HFFc6 (cell line): ENCODE results near the gene MYO18B. TPM values are rescaled to one million over a fixed set of nuclear protein-coding genes. Genes with fewer than 3 reads are reported as not detected.

Experiments
- DNase-seq: peaks from one replicate; pipeline ENCODE4 v3.0.0-alpha.2; 2018
- H3K27ac Mint-ChIP-seq: 2 replicates; pipeline ENCODE4 v1.8.0; 2020; ENCODE audit warnings: mild to moderate bottlenecking, mixed read lengths
- H3K27me3 Mint-ChIP-seq: 2 replicates; pipeline ENCODE4 v1.8.0; 2021; ENCODE audit warnings: mild to moderate bottlenecking, moderate library complexity, mixed read lengths; ENCODE audit not compliant: insufficient read depth
- H3K36me3 Mint-ChIP-seq: 2 replicates; pipeline ENCODE4 v1.8.0; 2021; ENCODE audit warnings: low read depth, mixed read lengths
- H3K4me1 Mint-ChIP-seq: 2 replicates; pipeline ENCODE4 v1.8.0; 2020; ENCODE audit warnings: low read depth, mixed read lengths
- H3K4me3 Mint-ChIP-seq: 2 replicates; pipeline ENCODE4 v1.8.0; 2020; ENCODE audit warnings: mild to moderate bottlenecking, moderate library complexity, mixed read lengths
- H3K9me3 Mint-ChIP-seq: 2 replicates; pipeline ENCODE4 v1.8.0; 2020; ENCODE audit warnings: mild to moderate bottlenecking, mixed read lengths
- total RNA-seq, 6 experiments: library from RNA; stranded (reverse); fragmentation: NEBNext Ultra II Directional; extraction: Animal tissue kit (Norgen Biotek cat#: 25700); gene quantifications; 2 replicates in 1 of 6; 3 replicates in 5 of 6; pipeline ENCODE4 v1.2.3, GENCODE V29; 2021
- TF ChIP-seq, protein P1 (sequence below): fragments of 200-600 bp; sonication (generic); IDR thresholded peaks from 2 replicates; pipeline ENCODE4 v1.5.0; 2021; ENCODE audit warnings: antibody characterized with exemption, mild to moderate bottlenecking

Gene MYO18B
- total RNA-seq, 6 experiments from 2014 or later: 0.02 TPM; not detected in 5

DNA sequence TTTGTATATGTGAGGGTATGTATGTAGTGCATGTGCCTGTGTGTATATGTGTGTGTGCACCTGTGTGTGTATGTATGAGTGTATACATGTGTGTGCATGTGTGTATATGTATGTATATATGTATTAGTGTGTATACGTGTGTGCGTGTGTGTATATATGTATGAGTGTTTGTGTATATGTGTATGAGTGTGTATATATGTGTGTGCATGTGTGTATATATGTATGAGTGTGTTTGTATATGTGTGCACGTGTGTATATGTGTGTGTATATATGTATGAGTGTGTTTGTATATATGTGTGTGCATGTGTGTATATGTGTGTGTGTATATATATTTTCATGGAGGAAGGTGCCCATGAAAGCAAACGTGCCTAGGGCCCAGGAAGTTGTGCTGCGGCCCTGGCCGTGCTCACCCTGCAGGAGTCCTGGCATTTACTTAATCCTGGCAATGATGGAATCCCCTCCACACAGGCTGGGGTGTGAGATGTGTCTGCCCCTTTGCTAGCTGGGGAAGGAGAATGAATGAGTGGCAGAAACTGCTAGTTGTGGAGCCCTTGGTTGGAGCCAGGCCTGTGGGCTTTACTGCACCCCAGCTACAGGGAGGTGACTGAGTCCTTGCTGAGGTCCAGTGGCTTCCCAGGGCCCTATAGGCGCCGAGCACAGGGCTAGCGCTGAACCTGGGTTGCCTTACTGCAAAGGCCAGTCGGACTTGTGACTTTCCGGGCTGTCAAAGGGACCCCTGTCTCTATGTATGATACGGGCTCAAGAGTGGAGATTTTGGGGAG, 97.2 kb downstream of the MYO18B start:
- peaks cover 21% of the 10 kb centered on the region for H3K36me3 Mint-ChIP-seq
- H3K27ac Mint-ChIP-seq: no peak overlapping the region
- H3K9me3 Mint-ChIP-seq: peaks cover 70% of the 10 kb centered on the region
- DNase-seq: no peak
- no peak overlapping the region for H3K4me3 Mint-ChIP-seq
- no peaks in the 10 kb centered on the region for H3K27me3 Mint-ChIP-seq
- H3K4me1 Mint-ChIP-seq: no peaks in the 10 kb centered on the region
- TF ChIP-seq, protein P1, sequence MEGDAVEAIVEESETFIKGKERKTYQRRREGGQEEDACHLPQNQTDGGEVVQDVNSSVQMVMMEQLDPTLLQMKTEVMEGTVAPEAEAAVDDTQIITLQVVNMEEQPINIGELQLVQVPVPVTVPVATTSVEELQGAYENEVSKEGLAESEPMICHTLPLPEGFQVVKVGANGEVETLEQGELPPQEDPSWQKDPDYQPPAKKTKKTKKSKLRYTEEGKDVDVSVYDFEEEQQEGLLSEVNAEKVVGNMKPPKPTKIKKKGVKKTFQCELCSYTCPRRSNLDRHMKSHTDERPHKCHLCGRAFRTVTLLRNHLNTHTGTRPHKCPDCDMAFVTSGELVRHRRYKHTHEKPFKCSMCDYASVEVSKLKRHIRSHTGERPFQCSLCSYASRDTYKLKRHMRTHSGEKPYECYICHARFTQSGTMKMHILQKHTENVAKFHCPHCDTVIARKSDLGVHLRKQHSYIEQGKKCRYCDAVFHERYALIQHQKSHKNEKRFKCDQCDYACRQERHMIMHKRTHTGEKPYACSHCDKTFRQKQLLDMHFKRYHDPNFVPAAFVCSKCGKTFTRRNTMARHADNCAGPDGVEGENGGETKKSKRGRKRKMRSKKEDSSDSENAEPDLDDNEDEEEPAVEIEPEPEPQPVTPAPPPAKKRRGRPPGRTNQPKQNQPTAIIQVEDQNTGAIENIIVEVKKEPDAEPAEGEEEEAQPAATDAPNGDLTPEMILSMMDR: no peak

DNA sequence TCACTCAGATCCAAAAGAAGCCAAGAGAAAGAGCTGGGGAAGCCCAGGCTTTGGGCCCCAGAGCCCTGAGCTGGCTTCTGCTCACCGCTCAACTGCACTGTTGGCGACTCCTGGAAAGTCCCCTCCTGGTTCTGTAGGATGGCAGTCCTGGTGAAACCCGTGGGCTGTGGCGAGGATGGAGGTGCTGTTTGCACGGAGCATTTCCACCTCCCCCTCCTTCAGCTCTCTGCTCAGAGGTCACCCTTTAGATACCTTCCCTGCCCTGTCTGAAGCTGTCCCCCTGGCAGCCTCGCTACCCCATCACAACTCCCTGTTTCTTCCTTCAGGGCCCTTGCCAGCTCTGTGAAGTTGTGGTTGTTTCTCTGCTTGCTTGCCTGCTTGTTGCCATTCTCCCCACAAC, 97.8 kb downstream of the MYO18B start:
- Mint-ChIP-seq H3K4me1 (no peaks in the 10 kb centered on the region), H3K27ac (no peak overlapping the region), H3K4me3 (no peak overlapping the region), H3K36me3 (peaks cover 16% of the 10 kb centered on the region), H3K27me3 (no peaks in the 10 kb centered on the region), H3K9me3 (peaks cover 69% of the 10 kb centered on the region)
- no peak for DNase-seq
- TF ChIP-seq, protein P1: no peak

DNA sequence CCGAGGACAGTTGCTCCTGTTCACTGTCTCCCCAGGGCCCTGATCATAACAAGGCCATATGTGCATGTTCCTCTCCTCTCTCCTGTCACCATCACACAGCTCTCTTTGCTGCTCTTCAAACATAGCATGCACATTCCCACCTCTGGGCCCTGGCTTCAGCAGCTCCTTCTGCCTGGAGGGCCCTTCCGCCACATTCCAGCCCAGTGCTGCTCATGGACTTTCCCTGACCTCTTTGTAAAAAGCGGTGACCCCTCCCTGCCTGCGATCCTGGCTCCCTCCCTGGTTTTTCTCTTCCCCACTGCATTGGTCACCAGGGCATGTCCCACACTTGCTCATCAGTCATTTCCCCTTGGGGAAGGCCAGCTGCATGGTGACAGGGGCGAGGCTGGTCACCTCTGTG, 98.2 kb downstream of the MYO18B start:
- H3K4me3 Mint-ChIP-seq: no peak overlapping the region
- H3K9me3 Mint-ChIP-seq: peaks cover 69% of the 10 kb centered on the region
- H3K27me3 Mint-ChIP-seq: no peaks in the 10 kb centered on the region
- H3K4me1 Mint-ChIP-seq: no peaks in the 10 kb centered on the region
- no peak for DNase-seq
- peaks cover 15% of the 10 kb centered on the region for H3K36me3 Mint-ChIP-seq
- H3K27ac Mint-ChIP-seq: no peak overlapping the region
- TF ChIP-seq, protein P1: no peak

DNA sequence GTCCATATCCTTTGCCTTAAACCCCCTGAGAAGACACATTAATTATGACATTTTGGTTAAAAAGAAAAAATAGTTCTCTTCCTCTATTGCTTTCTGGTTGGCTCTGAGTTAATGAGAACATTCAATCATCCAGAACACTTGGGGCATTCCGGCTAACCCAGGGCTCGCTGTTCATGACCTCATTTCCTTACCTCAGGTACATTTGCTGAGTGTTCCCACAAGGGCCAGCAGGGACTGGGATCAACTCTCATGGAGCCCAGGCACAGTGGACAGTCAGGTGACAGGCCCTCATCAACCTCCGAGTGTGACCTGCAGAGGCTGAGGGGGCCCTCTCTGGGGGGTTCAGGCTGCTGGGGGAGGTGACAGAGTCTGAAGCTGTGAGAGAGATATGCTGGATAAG, 98.9 kb downstream of the MYO18B start:
- TF ChIP-seq, protein P1: no peak
- Mint-ChIP-seq H3K36me3 (peaks cover 11% of the 10 kb centered on the region), H3K4me1 (no peaks in the 10 kb centered on the region), H3K9me3 (peaks cover 67% of the 10 kb centered on the region), H3K4me3 (no peak overlapping the region), H3K27ac (no peak overlapping the region), H3K27me3 (no peaks in the 10 kb centered on the region)
- DNase-seq: no peak

DNA sequence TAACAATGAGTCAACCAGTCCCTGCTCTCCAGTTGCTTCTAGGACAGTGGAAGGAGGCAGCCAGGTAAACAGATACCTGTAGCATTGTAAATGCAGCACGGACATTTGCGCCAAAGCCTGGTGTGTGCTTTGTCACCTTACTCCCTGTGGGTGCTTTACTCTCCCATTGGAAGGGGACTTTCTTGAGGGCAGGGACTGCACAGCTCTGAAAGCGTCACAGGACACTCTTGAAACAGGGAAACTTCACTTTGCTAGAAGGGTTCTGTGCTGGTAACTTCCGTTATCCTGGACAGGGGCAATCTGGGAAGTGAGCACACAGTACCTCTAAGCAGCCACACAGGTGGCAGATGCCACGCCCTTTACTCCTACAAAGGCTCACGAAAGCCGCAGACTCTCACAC, 99.8 kb downstream of the MYO18B start:
- H3K27ac Mint-ChIP-seq: no peak overlapping the region
- peaks cover 66% of the 10 kb centered on the region for H3K9me3 Mint-ChIP-seq
- no peaks in the 10 kb centered on the region for H3K4me1 Mint-ChIP-seq
- H3K4me3 Mint-ChIP-seq: no peak overlapping the region
- TF ChIP-seq, protein P1: no peak
- H3K36me3 Mint-ChIP-seq: peaks cover 10% of the 10 kb centered on the region; the same call in 1 of the 2 replicates
- no peaks in the 10 kb centered on the region; the same call in 1 of the 2 replicates for H3K27me3 Mint-ChIP-seq
- DNase-seq: no peak
